Measurements from ENCODE around the gene ACVR1C.

DNA sequence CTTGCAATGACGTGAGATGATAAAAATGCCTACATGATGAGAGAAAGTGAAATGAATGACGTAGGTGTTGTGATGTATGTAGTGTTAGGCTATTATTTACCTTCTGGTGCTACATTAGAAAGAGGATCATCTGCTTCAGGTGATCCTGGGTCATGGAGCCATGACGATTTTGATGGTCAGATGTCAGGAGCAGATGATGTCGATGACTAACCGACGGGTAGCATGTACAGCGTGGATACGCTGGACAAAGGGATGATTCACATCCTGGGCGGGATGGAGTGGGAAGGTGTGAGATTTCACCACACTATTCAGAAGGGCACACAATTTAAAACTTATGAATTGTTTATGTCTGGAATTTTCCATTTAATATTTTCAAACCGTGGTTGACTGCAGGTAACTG is 43.5 kb upstream of the ACVR1C start:
- TF ChIP-seq EZH2 (IDR thresholded peaks at IDR 0.05) (no peak), EZH2phosphoT487 (IDR thresholded peaks at IDR 0.05; ENCODE audit: borderline replicate concordance) (no peak), REST (IDR thresholded peaks at IDR 0.05; ENCODE audit: low read depth) (no peak), SIN3A (IDR thresholded peaks at IDR 0.05; ENCODE audit: low read depth) (no peak), POLR2AphosphoS5 (IDR thresholded peaks at IDR 0.05; ENCODE audit: low read depth, low read length) (no peak), POLR2A (IDR thresholded peaks at IDR 0.05; ENCODE audit: borderline replicate concordance, extremely low read depth, insufficient read depth, insufficient read length) (no peak), CEBPB (IDR thresholded peaks at IDR 0.05; ENCODE audit: low read depth) (no peak), MAX (IDR thresholded peaks at IDR 0.05) (peak; percentile 57), SP1 (IDR thresholded peaks at IDR 0.05; ENCODE audit: low read depth) (no peak; the same call in 1 of the 2 replicates), RAD21 (IDR thresholded peaks at IDR 0.05; ENCODE audit: low read depth) (no peak)
- TF ChIP-seq, protein P1, sequence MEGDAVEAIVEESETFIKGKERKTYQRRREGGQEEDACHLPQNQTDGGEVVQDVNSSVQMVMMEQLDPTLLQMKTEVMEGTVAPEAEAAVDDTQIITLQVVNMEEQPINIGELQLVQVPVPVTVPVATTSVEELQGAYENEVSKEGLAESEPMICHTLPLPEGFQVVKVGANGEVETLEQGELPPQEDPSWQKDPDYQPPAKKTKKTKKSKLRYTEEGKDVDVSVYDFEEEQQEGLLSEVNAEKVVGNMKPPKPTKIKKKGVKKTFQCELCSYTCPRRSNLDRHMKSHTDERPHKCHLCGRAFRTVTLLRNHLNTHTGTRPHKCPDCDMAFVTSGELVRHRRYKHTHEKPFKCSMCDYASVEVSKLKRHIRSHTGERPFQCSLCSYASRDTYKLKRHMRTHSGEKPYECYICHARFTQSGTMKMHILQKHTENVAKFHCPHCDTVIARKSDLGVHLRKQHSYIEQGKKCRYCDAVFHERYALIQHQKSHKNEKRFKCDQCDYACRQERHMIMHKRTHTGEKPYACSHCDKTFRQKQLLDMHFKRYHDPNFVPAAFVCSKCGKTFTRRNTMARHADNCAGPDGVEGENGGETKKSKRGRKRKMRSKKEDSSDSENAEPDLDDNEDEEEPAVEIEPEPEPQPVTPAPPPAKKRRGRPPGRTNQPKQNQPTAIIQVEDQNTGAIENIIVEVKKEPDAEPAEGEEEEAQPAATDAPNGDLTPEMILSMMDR (IDR thresholded peaks at IDR 0.05 in 2 of 3, conservative IDR thresholded peaks at IDR 0.05 in 1 of 3; ENCODE audit: borderline replicate concordance in 1 of 3, insufficient read depth in 1 of 3, low read depth in 2 of 3, low read length in 2 of 3) = no peak
